Upper lobe of left lung (tissue), 6 donors: ENCODE measurements around the gene GDF11. TPM values are rescaled to one million over a fixed set of nuclear protein-coding genes. Genes with fewer than 3 reads are reported as not detected.
A peak's percentile ranks its signal among the peaks of the same experiment; 100 is the strongest.

Experiments
- ATAC-seq, 2 donors: fragments of 200-7000 bp; cut with Tn5 transposase; one replicate each; pipeline ENCODE4 v1.9.1; 2022; ENCODE audit warnings: mild to moderate bottlenecking in 2 of 2, moderate library complexity in 2 of 2; ENCODE audit not compliant: low FRiP score in 2 of 2
- DNase-seq, 2 donors: peaks; one replicate each; pipeline ENCODE4 v3.0.0-alpha.2; 2019 to 2020
- H3K27ac ChIP-seq, 4 donors: fragments of 200-600 bp; sonication (generic); one replicate each; pipeline ENCODE4 v1.5.1; 2016 to 2019
- H3K27me3 ChIP-seq, 4 donors: fragments of 200-600 bp; sonication (generic); one replicate each; pipeline ENCODE4 v1.5.1; 2017 to 2019
- H3K36me3 ChIP-seq, 4 donors: fragments of 200-600 bp; sonication (generic); one replicate each; pipeline ENCODE4 v1.5.1; 2016 to 2019
- H3K4me1 ChIP-seq, 4 donors: fragments of 200-600 bp; sonication (generic); one replicate each; pipeline ENCODE4 v1.5.1; 2018 to 2019
- H3K4me3 ChIP-seq, 4 donors: fragments of 200-600 bp; sonication (generic); one replicate each; pipeline ENCODE4 v1.5.1; 2017 to 2019; ENCODE audit warnings: mild to moderate bottlenecking in 2 of 4, moderate library complexity in 1 of 4
- H3K9me3 ChIP-seq, 4 donors: fragments of 200-600 bp; sonication (generic); one replicate each; pipeline ENCODE4 v1.5.1; 2018 to 2019
- CTCF ChIP-seq, 6 experiments: fragments of 450-650 bp in 4 of 6; fragments of 200-600 bp in 2 of 6; sonication (generic) in 2 of 6; IDR thresholded peaks; one replicate each; pipeline ENCODE4 v1.5.1; 2016 to 2019; ENCODE audit warnings: antibody characterized with exemption in 6 of 6
- EP300 ChIP-seq, 4 donors: sonication (generic); formaldehyde crosslinking; IDR thresholded peaks; one replicate each; pipeline ENCODE4 v1.5.1; 2017; ENCODE audit warnings: antibody characterized with exemption in 4 of 4, control low read depth in 2 of 4
- POLR2A ChIP-seq, 4 donors: fragments of 450-650 bp; IDR thresholded peaks; one replicate each; pipeline ENCODE4 v1.5.1; 2016 to 2017; ENCODE audit warnings: antibody characterized with exemption in 4 of 4, mild to moderate bottlenecking in 2 of 4
- POLR2AphosphoS5 ChIP-seq, 2 donors: sonication (generic); formaldehyde crosslinking; IDR thresholded peaks; one replicate each; pipeline ENCODE4 v1.5.1; 2017; ENCODE audit warnings: antibody characterized with exemption in 2 of 2
- WGBS, 2 donors: methylation state at CpG; one replicate each; pipeline ENCODE4 v1.1.5; 2017 to 2018; 5-methylcytosine and 5-hydroxymethylcytosine counted together
- total RNA-seq, 6 donors: library from RNA; depleted of rRNA in 4 of 6; stranded (reverse); fragments of >200 nt in 4 of 6; gene quantifications; one replicate each; pipeline versions ENCODE4 v1.1.0 to v1.2.1, GENCODE V29; 2016 to 2021
- donor health status: DM: no; HTN: no; CAD: no; lungs with moderate emphysema.
- donor health status: DM: no; HTN: yes; CAD: no; lungs with severe emphysema.

GDF11 gene
- total RNA-seq, 6 donors from 2014 or later, result 1.0 to 6.8 (median 2.3) TPM

GRCh38 chr12:55711786-55712553 is 31.0 kb upstream of the GDF11 start:
- Histone ChIP-seq H3K27me3 (no peaks in the 10 kb centered on the region), H3K4me3 (no peak overlapping the region), H3K36me3 (no peaks in the 10 kb centered on the region), H3K27ac (peak overlapping the region in 1 of 4 donors; percentile 21), H3K9me3 (no peaks in the 10 kb centered on the region), H3K4me1 (peaks cover 31 to 42% (median 35%) of the 10 kb centered on the region in 4 donors)
- ATAC-seq, result no peak
- WGBS, 2 donors, result 60 to 83% methylated on average over 4 of the region's 4 CpGs
- DNase-seq, result no peak
- TF ChIP-seq CTCF (IDR thresholded peaks at IDR 0.05) (no peak), EP300 (IDR thresholded peaks at IDR 0.05) (no peak), POLR2AphosphoS5 (IDR thresholded peaks at IDR 0.05) (no peak), POLR2A (IDR thresholded peaks at IDR 0.05) (no peak)

- Histone ChIP-seq H3K27ac (peak overlapping the region in 1 of 4 donors; percentile 21), H3K4me3 (no peak overlapping the region), H3K4me1 (peaks cover 33 to 43% (median 35%) of the 10 kb centered on the region in 4 donors), H3K36me3 (no peaks in the 10 kb centered on the region), H3K27me3 (no peaks in the 10 kb centered on the region), H3K9me3 (no peaks in the 10 kb centered on the region)
- 27 to 56% methylated on average over 1 of the region's 1 CpG for WGBS, 2 donors
- ATAC-seq (no peak), DNase-seq (no peak)
- TF ChIP-seq POLR2AphosphoS5 (IDR thresholded peaks at IDR 0.05), result no peak
- no peak for TF ChIP-seq EP300 (IDR thresholded peaks at IDR 0.05)
- TF ChIP-seq CTCF (IDR thresholded peaks at IDR 0.05), result no peak
- TF ChIP-seq POLR2A (IDR thresholded peaks at IDR 0.05), result no peak
Measured at GRCh38 chr12:55712700-55713415, 30.1 kb upstream of the GDF11 start.

GRCh38 chr12:55713721-55714120 is 29.2 kb upstream of the GDF11 start:
- H3K27me3 ChIP-seq, result no peaks in the 10 kb centered on the region
- ATAC-seq, result no peak
- no peaks in the 10 kb centered on the region for H3K9me3 ChIP-seq
- H3K4me1 ChIP-seq, result peaks cover 31 to 43% (median 34%) of the 10 kb centered on the region in 4 donors
- H3K36me3 ChIP-seq, result no peaks in the 10 kb centered on the region
- no peak for DNase-seq
- H3K27ac ChIP-seq, result no peak overlapping the region
- no peak overlapping the region for H3K4me3 ChIP-seq
- 86 to 87% methylated on average over 2 of the region's 2 CpGs for WGBS, 2 donors
- no peak for TF ChIP-seq CTCF (IDR thresholded peaks at IDR 0.05)
- no peak for TF ChIP-seq EP300 (IDR thresholded peaks at IDR 0.05)
- no peak for TF ChIP-seq POLR2A (IDR thresholded peaks at IDR 0.05)
- no peak for TF ChIP-seq POLR2AphosphoS5 (IDR thresholded peaks at IDR 0.05)

GRCh38 chr12:55715169-55715764 is 27.7 kb upstream of the GDF11 start:
- 57 to 63% methylated on average over 7 of the region's 7 CpGs for WGBS, 2 donors
- Histone ChIP-seq H3K4me1 (peaks cover 25 to 51% (median 36%) of the 10 kb centered on the region in 4 donors), H3K27ac (peak overlapping the region; percentile 93 to 97 (median 94)), H3K4me3 (peak overlapping the region; percentile 78 to 97 (median 88)), H3K9me3 (no peaks in the 10 kb centered on the region), H3K36me3 (peaks cover 0 to 6% (median 2%) of the 10 kb centered on the region in 4 donors), H3K27me3 (no peaks in the 10 kb centered on the region)
- DNase-seq, result no peak
- no peak for TF ChIP-seq POLR2A (IDR thresholded peaks at IDR 0.05)
- no peak for TF ChIP-seq CTCF (IDR thresholded peaks at IDR 0.05)
- no peak for TF ChIP-seq POLR2AphosphoS5 (IDR thresholded peaks at IDR 0.05)
- no peak for TF ChIP-seq EP300 (IDR thresholded peaks at IDR 0.05)
- ATAC-seq, result no peak
